A673 (cell line): ENCODE measurements around the gene SHC3.

Experiments
- CTCF ChIP-seq: fragments of 300-800, 200-600 bp; sonication (generic); conservative IDR thresholded peaks from 2 replicates; pipeline ENCODE4 v1.5.1; 2017; ENCODE audit warnings: low read depth, mild to moderate bottlenecking, antibody characterized with exemption, low read length, moderate library complexity, mixed read lengths
- EZH2 ChIP-seq: fragments of 200-600 bp; sonication (generic); IDR thresholded peaks from 2 replicates; pipeline ENCODE4 v1.6.1; 2017; ENCODE audit warnings: borderline replicate concordance, low read depth, mild to moderate bottlenecking, mixed read lengths, antibody characterized with exemption, low read length; ENCODE audit not compliant: poor library complexity, severe bottlenecking

GRCh38 chr9:89015336-89015735 is 163.3 kb downstream of the SHC3 start:
- TF ChIP-seq CTCF, result no peak
- no peak for TF ChIP-seq EZH2
